ENCODE measurements around the gene PLCB4.

GRCh38 chr20:9454791-9455190 is 385.9 kb downstream of the PLCB4 start:
- TF ChIP-seq CTCF (IDR thresholded peaks at IDR 0.05), result no peak
- no peak for TF ChIP-seq POLR2A (IDR thresholded peaks at IDR 0.05)

All from adrenal gland (tissue), 5 donors.